K562 (cell line): ENCODE results near the gene ICAM1. TPM values are rescaled to one million over a fixed set of nuclear protein-coding genes. Genes with fewer than 3 reads are reported as not detected.

Source experiments
- CTCF ChIP-seq, 3 experiments: IDR thresholded peaks in 2 of 3; conservative IDR thresholded peaks in 1 of 3; 2 replicates each; pipeline ENCODE4 v1.5.1; 2011 to 2012; ENCODE audit warnings: low read length in 3 of 3, mild to moderate bottlenecking in 3 of 3, control low read depth in 2 of 3, improper control_type of control experiment in 1 of 3, inconsistent platforms in 1 of 3, low read depth in 1 of 3, mixed read lengths in 1 of 3, moderate library complexity in 1 of 3; ENCODE audit not compliant: insufficient read depth in 2 of 3
- ELF4 ChIP-seq: fragments of 450-650 bp; formaldehyde crosslinking; IDR thresholded peaks from 2 replicates; pipeline ENCODE4 v1.4.0; 2022; ENCODE audit warnings: missing genetic modification characterization
- ETS1 ChIP-seq: conservative IDR thresholded peaks from 2 replicates; pipeline ENCODE4 v1.6.1; 2011; ENCODE audit warnings: low read depth, mild to moderate bottlenecking, low read length; ENCODE audit not compliant: control insufficient read depth
- GABPB1 ChIP-seq: sonication (generic); formaldehyde crosslinking; IDR thresholded peaks from 2 replicates; pipeline ENCODE4 v1.8.0; 2022; ENCODE audit warnings: mild to moderate bottlenecking, missing genetic modification reagents
- MNT ChIP-seq, 2 experiments: fragments of 450-650 bp; conservative IDR thresholded peaks; 2 replicates each; pipeline ENCODE4 v1.6.1; 2017; ENCODE audit warnings: mild to moderate bottlenecking in 2 of 2, moderate library complexity in 2 of 2
- PHF21A ChIP-seq: fragments of 450-650 bp; IDR thresholded peaks from 2 replicates; pipeline ENCODE4 v1.6.1; 2017; ENCODE audit warnings: low read depth, borderline replicate concordance
- PML ChIP-seq: IDR thresholded peaks from 2 replicates; pipeline ENCODE4 v1.6.1; 2012; ENCODE audit warnings: low read length, inconsistent platforms
- SAP30 ChIP-seq: fragments of 200-600 bp; sonication (generic); IDR thresholded peaks from 2 replicates; pipeline ENCODE4 v1.6.1; 2012; ENCODE audit warnings: borderline replicate concordance, low read depth, mild to moderate bottlenecking, moderate library complexity, low read length, control low read depth, inconsistent platforms; ENCODE audit not compliant: insufficient read depth, poor library complexity, severe bottlenecking
- SUPT5H ChIP-seq: fragments of 450-650 bp; IDR thresholded peaks from 2 replicates; pipeline ENCODE4 v1.6.1; 2016
- TCF7L2 ChIP-seq: fragments of 150-350 bp; IDR thresholded peaks from 2 replicates; pipeline ENCODE4 v1.6.1; 2016; ENCODE audit warnings: low read depth, mild to moderate bottlenecking, low read length, moderate library complexity
- ZBTB11 ChIP-seq, 3 experiments: fragments of 200-800 bp in 1 of 3; fragments of 250-450 bp in 1 of 3; fragments of 450-650 bp in 1 of 3; sonication (Bioruptor Pico) in 1 of 3; sonication (Bioruptor generic) in 1 of 3; formaldehyde crosslinking in 1 of 3; IDR thresholded peaks; 2 replicates each; pipeline versions ENCODE4 v1.6.1 to v1.8.0; 2016 to 2022; ENCODE audit warnings: mild to moderate bottlenecking in 2 of 3, missing genetic modification characterization in 2 of 3, missing compliant biosample characterization in 1 of 3, moderate library complexity in 1 of 3
- ZBTB7A ChIP-seq: IDR thresholded peaks from 2 replicates; pipeline ENCODE4 v1.6.1; 2011; ENCODE audit warnings: low read depth, mild to moderate bottlenecking, low read length, moderate library complexity, borderline replicate concordance; ENCODE audit not compliant: control insufficient read depth
- ZFX ChIP-seq: sonication (generic); formaldehyde crosslinking; IDR thresholded peaks from 2 replicates; pipeline ENCODE4 v1.8.0; 2022; ENCODE audit warnings: mild to moderate bottlenecking, missing genetic modification reagents, moderate library complexity
- ZNF384 ChIP-seq: IDR thresholded peaks from 2 replicates; pipeline ENCODE4 v1.6.1; 2012; ENCODE audit warnings: low read depth, low read length, improper control_type of control experiment
- ZNF398 ChIP-seq: fragments of 250-450 bp; sonication (Bioruptor Pico); IDR thresholded peaks from 2 replicates; pipeline ENCODE4 v1.8.0; 2021; ENCODE audit warnings: moderate library complexity, mild to moderate bottlenecking, inconsistent platforms
- ZNF644 ChIP-seq: fragments of 200-800 bp; sonication (Bioruptor generic); IDR thresholded peaks from 2 replicates; pipeline ENCODE4 v1.6.1; 2016; ENCODE audit warnings: low read depth, missing genetic modification characterization, missing compliant biosample characterization
- polyA plus RNA-seq, 8 experiments: library from polyadenylated mRNA; depleted of rRNA in 4 of 8; stranded (reverse) in 5 of 8; unstranded in 3 of 8; fragments of >200 nt; fragmentation: Nextera tagmentation in 2 of 8; fragmentation: Illumina TruSeq in 1 of 8; extraction: Ambion mirVana in 2 of 8; extraction: Trizol in 1 of 8; gene quantifications; 2 replicates each; pipeline versions ENCODE4 v1.2.1 to v1.2.3, GENCODE V29; 2011 to 2014; ENCODE audit warnings: inconsistent platforms in 1 of 8, missing spikeins in 1 of 8
- total RNA-seq, 7 experiments: library from RNA; depleted of rRNA in 6 of 7; stranded (reverse); fragments of >200 nt in 6 of 7; fragmentation: Illumina TruSeq in 2 of 7; extraction: Trizol in 2 of 7; gene quantifications; 2 replicates each; pipeline versions ENCODE4 v1.2.1 to v1.2.3, GENCODE V29; 2011 to 2021; ENCODE audit warnings: low replicate concordance in 1 of 7

Gene ICAM1
- total and polyA plus RNA-seq, 9 of the 15 experiments (the other 6 are each of a cell fraction or from before 2014, with no cell fraction given), result 2.3 to 24.4 (median 13.4) TPM

GRCh38 chr19:10289167-10289835 lies 18.4 kb downstream of the ICAM1 start (continued):
- no peak for TF ChIP-seq ZNF398 (CRISPR knock-in tag)
- TF ChIP-seq ZNF384, result no peak
- TF ChIP-seq PML, result no peak
- TF ChIP-seq ZNF644 (tag), result no peak
- peak; percentile 96 for TF ChIP-seq SAP30
- TF ChIP-seq PHF21A, result no peak
- TF ChIP-seq TCF7L2, result no peak
- TF ChIP-seq GABPB1, result no peak
- TF ChIP-seq ELF4 (CRISPR knock-in tag), result no peak
- peak in 1 of 3 experiments; percentile 32; a peak in 2 of 6 replicates for TF ChIP-seq CTCF (IDR thresholded peaks at IDR 0.05 in 2 of 3, conservative IDR thresholded peaks at IDR 0.05 in 1 of 3; ENCODE audit: insufficient read depth in 2 of 3, low read depth in 1 of 3, low read length in 3 of 3)
- peak; percentile 93 for TF ChIP-seq ZBTB7A
- TF ChIP-seq SUPT5H, result no peak
- peak in 1 of 3 experiments; percentile 44; a peak in 1 of 6 replicates for TF ChIP-seq ZBTB11 (CRISPR knock-in tag; IDR thresholded peaks at IDR 0.05)
- TF ChIP-seq ETS1, result peak; percentile 52; the same call in 1 of the 2 replicates
- TF ChIP-seq ZFX (CRISPR knock-in tag), result peak; percentile 50
- peak; percentile 98 to 99 for TF ChIP-seq MNT (conservative IDR thresholded peaks at IDR 0.05)
